ENCODE results near the gene LOXHD1.

Gene LOXHD1

GRCh38 chr18:46481048-46481846 lies 175.8 kb downstream of the LOXHD1 start:
- in situ Hi-C loops (cut with HindIII; ENCODE audit: low sequenced_read_pairs), result no loop called here

GRCh38 chr18:46480226-46480625 lies 176.8 kb downstream of the LOXHD1 start:
- in situ Hi-C loops (cut with HindIII; ENCODE audit: low sequenced_read_pairs), result no loop called here

GRCh38 chr18:46478796-46479195 lies 178.2 kb downstream of the LOXHD1 start:
- in situ Hi-C loops (cut with HindIII; ENCODE audit: low sequenced_read_pairs), result no loop called here

- in situ Hi-C loops (cut with HindIII; ENCODE audit: low sequenced_read_pairs), result no loop called here
Measured at GRCh38 chr18:46477425-46478011, 179.5 kb downstream of the LOXHD1 start.

- in situ Hi-C loops (cut with HindIII; ENCODE audit: low sequenced_read_pairs), result no loop called here
Measured at GRCh38 chr18:46475390-46475752, 181.6 kb downstream of the LOXHD1 start.

- in situ Hi-C loops (cut with HindIII; ENCODE audit: low sequenced_read_pairs), result no loop called here
Measured at GRCh38 chr18:46474487-46475389, 182.3 kb downstream of the LOXHD1 start.

GRCh38 chr18:46471809-46472498 lies 185.1 kb downstream of the LOXHD1 start:
- in situ Hi-C loops (cut with HindIII; ENCODE audit: low sequenced_read_pairs), result no loop called here

- in situ Hi-C loops (cut with HindIII; ENCODE audit: low sequenced_read_pairs), result no loop called here
Measured at GRCh38 chr18:46470714-46471113, 186.3 kb downstream of the LOXHD1 start.

GRCh38 chr18:46469186-46469915 lies 187.7 kb downstream of the LOXHD1 start:
- in situ Hi-C loops (cut with HindIII; ENCODE audit: low sequenced_read_pairs), result no loop called here

GRCh38 chr18:46468426-46469180 lies 188.4 kb downstream of the LOXHD1 start:
- in situ Hi-C loops (cut with HindIII; ENCODE audit: low sequenced_read_pairs), result no loop called here

GRCh38 chr18:46466234-46467160 lies 190.5 kb downstream of the LOXHD1 start:
- in situ Hi-C loops (cut with HindIII; ENCODE audit: low sequenced_read_pairs), result no loop called here

- in situ Hi-C loops (cut with HindIII; ENCODE audit: low sequenced_read_pairs), result no loop called here
Measured at GRCh38 chr18:46464926-46465655, 191.9 kb downstream of the LOXHD1 start.

- in situ Hi-C loops (cut with HindIII; ENCODE audit: low sequenced_read_pairs), result no loop called here
Measured at GRCh38 chr18:46462523-46462922, 194.5 kb downstream of the LOXHD1 start.

GRCh38 chr18:46461993-46462392 lies 195.0 kb downstream of the LOXHD1 start:
- in situ Hi-C loops (cut with HindIII; ENCODE audit: low sequenced_read_pairs), result no loop called here

GRCh38 chr18:46460754-46461153 lies 196.3 kb downstream of the LOXHD1 start:
- in situ Hi-C loops (cut with HindIII; ENCODE audit: low sequenced_read_pairs), result no loop called here

- in situ Hi-C loops (cut with HindIII; ENCODE audit: low sequenced_read_pairs), result no loop called here
Measured at GRCh38 chr18:46459789-46460455, 197.1 kb downstream of the LOXHD1 start.

GRCh38 chr18:46458472-46458871 lies 198.5 kb downstream of the LOXHD1 start:
- in situ Hi-C loops (cut with HindIII; ENCODE audit: low sequenced_read_pairs), result no loop called here
